Testis (tissue), 3 donors: ENCODE measurements around the gene CCDC74B. TPM values are rescaled to one million over a fixed set of nuclear protein-coding genes. Genes with fewer than 3 reads are reported as not detected.
"Not testable (repeated sequence)": the region's sequence is repeated elsewhere in the genome, so short reads cannot be mapped to it uniquely, and the experiment has no call there.

ENCODE experiments used
- DNase-seq: peaks from one replicate; pipeline ENCODE4 v3.0.0-alpha.2; 2019
- H3K27ac ChIP-seq, 2 donors: fragments of 200-600 bp; sonication (generic); one replicate each; pipeline ENCODE4 v1.5.1; 2019
- H3K27me3 ChIP-seq: fragments of 200-600 bp; sonication (generic); one replicate; pipeline ENCODE4 v1.5.1; 2019
- H3K36me3 ChIP-seq: fragments of 200-600 bp; sonication (generic); one replicate; pipeline ENCODE4 v1.5.1; 2017; ENCODE audit warnings: low read depth; ENCODE audit errors: missing control alignments
- H3K4me1 ChIP-seq: fragments of 200-600 bp; sonication (generic); one replicate; pipeline ENCODE4 v1.5.1; 2019
- H3K4me3 ChIP-seq, 2 donors: fragments of 200-600 bp; sonication (generic); one replicate each; pipeline ENCODE4 v1.5.1; 2017 to 2019
- H3K9me3 ChIP-seq: fragments of 200-600 bp; sonication (generic); one replicate; pipeline ENCODE4 v1.5.1; 2017
- POLR2A ChIP-seq: fragments of 450-650 bp; IDR thresholded peaks from one replicate; pipeline ENCODE4 v1.6.1; 2017; ENCODE audit warnings: antibody characterized with exemption, mild to moderate bottlenecking, moderate library complexity
- WGBS, 2 donors: methylation state at CpG; one replicate each; pipeline ENCODE4 v1.1.5; 2018; 5-methylcytosine and 5-hydroxymethylcytosine counted together
- intact Hi-C: fragments of 100-400 bp; cut with DNase I; formaldehyde crosslinking; loops from one replicate; pipeline ENCODE4 v1.15.1; 2023; ENCODE audit warnings: low total_unique reads
- polyA plus RNA-seq: library from polyadenylated mRNA; stranded (reverse); fragments of 350-450 nt; fragmentation: Illumina TruSeq; extraction: RNeasy Lipid Tissue Mini Kit (QIAGEN cat#74804); gene quantifications from one replicate; pipeline ENCODE4 v1.2.3, GENCODE V29; 2014; ENCODE audit warnings: low read depth, low replicate concordance; ENCODE audit not compliant: insufficient read depth
- total RNA-seq, 2 donors: library from RNA; depleted of rRNA; stranded (reverse); fragments of >200 nt; gene quantifications; one replicate each; pipeline ENCODE4 v1.2.3, GENCODE V29; 2016
- TF ChIP-seq, protein P1 (sequence below), 3 experiments: fragments of 450-650 bp in 2 of 3; fragments of 200-600 bp in 1 of 3; sonication (generic) in 1 of 3; IDR thresholded peaks; one replicate each; pipeline ENCODE4 v1.5.1; 2016 to 2019; ENCODE audit warnings: antibody characterized with exemption in 3 of 3, mild to moderate bottlenecking in 2 of 3, moderate library complexity in 1 of 3

CCDC74B gene
- total and polyA plus RNA-seq, 3 donors from 2014 or later: 72.6 to 140 (median 117) TPM

DNA sequence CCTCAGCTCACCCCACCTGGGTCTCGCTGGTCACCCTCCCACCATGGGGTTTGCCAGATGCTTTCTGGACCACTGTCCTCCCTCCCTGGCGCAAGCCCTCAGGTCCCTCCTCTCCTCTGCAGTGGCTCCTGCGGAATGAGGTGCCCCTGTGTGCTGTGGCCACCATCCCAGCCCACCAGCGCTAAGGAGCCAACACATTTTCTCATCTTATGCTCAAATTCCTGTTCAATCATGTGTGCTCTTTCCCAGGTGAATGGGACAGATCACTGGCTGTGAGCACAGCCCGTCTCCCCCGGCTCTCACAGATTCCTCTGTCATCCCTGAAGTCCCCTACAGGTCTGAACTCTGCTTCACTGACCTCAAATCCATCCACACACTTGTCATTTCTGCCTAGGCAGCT, 15.2 kb upstream of the CCDC74B start:
- DNase-seq: no peak
- H3K36me3 ChIP-seq: no peaks in the 10 kb centered on the region

DNA sequence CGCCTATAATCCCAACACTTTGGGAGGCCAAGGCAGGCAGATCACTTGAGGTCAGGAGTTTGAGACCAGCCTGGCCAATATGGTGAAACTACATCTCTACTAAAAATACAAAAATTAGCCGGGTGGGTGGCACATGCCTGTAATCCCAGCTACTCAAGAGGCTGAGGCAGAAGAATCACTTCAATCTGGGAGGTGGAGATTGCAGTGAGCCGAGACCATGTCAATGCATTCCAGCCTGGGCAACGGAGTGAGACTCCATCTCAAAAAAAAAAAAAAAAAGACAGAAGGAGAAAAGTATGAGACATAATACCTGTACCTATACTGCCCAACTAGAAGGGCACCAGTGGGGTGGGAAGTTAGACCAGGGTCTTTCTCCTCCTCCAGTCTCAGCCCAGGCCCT, 14.5 kb upstream of the CCDC74B start:
- DNase-seq, H3K4me1 ChIP-seq, H3K27me3 ChIP-seq, H3K9me3 ChIP-seq, H3K27ac ChIP-seq, H3K36me3 ChIP-seq, H3K4me3 ChIP-seq, intact Hi-C loops: not testable (repeated sequence)
- 91 to 92% methylated on average over 4 of the region's 4 CpGs for WGBS, 2 donors

More for the DNA sequence above, 15.2 kb upstream of the CCDC74B start:
- intact Hi-C loops: no loop called here
- Histone ChIP-seq H3K4me1 (peaks cover 3% of the 10 kb centered on the region), H3K9me3 (no peaks in the 10 kb centered on the region), H3K4me3 (no peak overlapping the region), H3K27ac (no peak overlapping the region), H3K27me3 (no peaks in the 10 kb centered on the region)
- TF ChIP-seq POLR2A: no peak
- TF ChIP-seq, protein P1, sequence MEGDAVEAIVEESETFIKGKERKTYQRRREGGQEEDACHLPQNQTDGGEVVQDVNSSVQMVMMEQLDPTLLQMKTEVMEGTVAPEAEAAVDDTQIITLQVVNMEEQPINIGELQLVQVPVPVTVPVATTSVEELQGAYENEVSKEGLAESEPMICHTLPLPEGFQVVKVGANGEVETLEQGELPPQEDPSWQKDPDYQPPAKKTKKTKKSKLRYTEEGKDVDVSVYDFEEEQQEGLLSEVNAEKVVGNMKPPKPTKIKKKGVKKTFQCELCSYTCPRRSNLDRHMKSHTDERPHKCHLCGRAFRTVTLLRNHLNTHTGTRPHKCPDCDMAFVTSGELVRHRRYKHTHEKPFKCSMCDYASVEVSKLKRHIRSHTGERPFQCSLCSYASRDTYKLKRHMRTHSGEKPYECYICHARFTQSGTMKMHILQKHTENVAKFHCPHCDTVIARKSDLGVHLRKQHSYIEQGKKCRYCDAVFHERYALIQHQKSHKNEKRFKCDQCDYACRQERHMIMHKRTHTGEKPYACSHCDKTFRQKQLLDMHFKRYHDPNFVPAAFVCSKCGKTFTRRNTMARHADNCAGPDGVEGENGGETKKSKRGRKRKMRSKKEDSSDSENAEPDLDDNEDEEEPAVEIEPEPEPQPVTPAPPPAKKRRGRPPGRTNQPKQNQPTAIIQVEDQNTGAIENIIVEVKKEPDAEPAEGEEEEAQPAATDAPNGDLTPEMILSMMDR (IDR thresholded peaks at IDR 0.05): no peak
- WGBS, 2 donors: 94 to 99% methylated on average over 3 to 6 of the region's 6 CpGs

DNA sequence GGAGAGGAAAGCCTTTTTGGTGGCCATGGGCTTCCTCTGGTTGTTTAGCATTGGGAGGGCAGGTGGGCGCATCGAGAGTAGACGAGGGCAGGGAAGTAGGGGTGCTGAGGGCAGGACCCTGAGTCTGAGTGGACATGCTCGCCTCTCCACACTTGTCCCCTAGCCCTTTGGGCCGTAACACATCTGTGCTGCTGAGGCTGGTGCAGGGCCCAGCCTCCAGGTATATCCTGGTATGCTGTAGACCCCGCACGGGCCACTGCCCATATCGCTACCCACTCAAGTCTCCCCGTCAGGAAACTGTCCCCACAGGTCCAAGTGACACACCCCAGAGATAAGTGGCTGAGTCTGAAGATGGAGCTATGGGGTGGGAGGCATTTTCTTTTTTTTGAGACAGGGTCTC, 13.7 kb upstream of the CCDC74B start:
- intact Hi-C loops: no loop called here
- no peak for DNase-seq
- Histone ChIP-seq H3K36me3 (no peaks in the 10 kb centered on the region), H3K27ac (no peak overlapping the region), H3K4me1 (peaks cover 3% of the 10 kb centered on the region), H3K27me3 (no peaks in the 10 kb centered on the region), H3K9me3 (no peaks in the 10 kb centered on the region), H3K4me3 (no peak overlapping the region)
- TF ChIP-seq POLR2A: no peak
- TF ChIP-seq, protein P1 (IDR thresholded peaks at IDR 0.05): no peak
- WGBS, 2 donors: 84 to 90% methylated on average over 6 to 9 of the region's 9 CpGs

DNA sequence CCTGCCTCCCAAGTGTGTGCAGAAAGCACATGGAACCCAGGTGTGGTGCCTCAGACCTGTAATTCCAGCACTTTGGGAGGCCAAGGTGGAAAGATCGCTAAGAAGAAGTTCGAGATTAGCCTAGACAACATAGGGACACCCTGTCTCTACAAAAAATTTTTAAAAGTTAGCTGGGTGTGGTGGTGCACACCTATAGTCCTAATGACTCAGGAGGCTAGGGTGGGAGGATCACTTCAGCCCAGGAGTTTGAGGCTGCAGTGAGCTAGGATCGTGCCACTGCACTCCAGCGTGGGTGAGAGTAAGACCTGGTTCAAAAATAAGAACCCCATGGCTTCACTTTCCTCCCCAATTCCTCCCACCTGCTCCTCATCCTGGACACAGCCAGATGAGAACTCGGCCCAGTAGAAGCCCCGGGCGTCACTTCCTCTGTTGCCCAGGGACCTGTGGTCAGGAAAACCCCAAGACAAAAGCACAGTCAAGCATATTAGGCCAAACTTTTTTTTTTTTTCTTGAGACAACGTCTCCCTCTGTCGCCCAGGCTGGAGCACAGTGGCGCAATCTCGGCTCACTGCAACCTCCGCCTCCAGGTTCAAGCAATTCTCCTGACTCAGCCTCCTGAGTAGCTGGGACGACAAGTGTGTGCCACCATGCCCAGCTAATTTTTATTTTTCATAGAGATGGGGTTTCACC, 13.1 kb upstream of the CCDC74B start:
- WGBS, 2 donors: 78 to 79% methylated on average over 13 of the region's 13 CpGs
- H3K4me1 ChIP-seq, intact Hi-C loops, H3K9me3 ChIP-seq, H3K36me3 ChIP-seq, H3K4me3 ChIP-seq, DNase-seq, H3K27ac ChIP-seq, H3K27me3 ChIP-seq: not testable (repeated sequence)

DNA sequence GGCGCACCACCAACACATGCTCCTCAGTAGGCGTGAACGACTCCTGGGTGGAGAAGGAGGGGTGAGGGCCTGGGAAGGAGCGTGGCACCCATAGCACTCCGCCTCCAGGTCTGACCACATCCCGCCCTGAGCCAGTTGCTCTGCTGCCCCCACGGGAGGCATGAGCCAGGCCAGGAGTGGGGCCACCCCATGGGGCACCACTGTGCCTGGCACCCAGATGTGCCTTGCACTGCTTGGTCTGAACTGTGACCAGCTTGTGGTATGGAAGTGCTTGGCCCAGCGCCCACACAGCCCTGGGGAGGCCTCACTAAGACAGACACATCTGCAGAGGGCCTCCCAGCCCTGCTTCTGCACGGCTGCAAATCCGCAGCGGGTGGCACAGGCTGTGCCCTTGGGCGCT, 12.4 kb upstream of the CCDC74B start:
- WGBS, 2 donors: 82% methylated on average over 4 of the region's 12 CpGs; no CpG with 5 or more reads in 1 of the 2 donors
- DNase-seq, H3K27ac ChIP-seq, H3K36me3 ChIP-seq, H3K27me3 ChIP-seq, H3K9me3 ChIP-seq, H3K4me3 ChIP-seq, H3K4me1 ChIP-seq, intact Hi-C loops: not testable (repeated sequence)

DNA sequence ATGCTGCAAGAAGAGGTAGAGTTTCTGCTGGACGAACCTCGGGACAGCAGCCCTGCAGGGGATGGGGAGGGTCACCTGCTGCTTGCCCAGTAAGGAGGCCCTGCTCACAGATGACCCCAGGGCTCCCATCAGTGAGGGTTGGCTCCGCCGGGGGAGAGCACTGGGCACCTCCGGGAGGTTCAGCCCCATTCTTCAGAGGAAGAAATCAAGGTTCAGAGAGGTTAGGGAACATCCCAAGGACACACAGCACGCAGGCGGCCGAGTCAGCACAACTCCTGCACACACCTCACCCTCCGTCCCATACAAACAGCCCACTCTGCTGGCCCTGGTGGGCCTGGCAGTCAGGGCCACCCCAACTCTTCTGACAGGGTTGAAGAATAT, 11.7 kb upstream of the CCDC74B start:
- 65 to 83% methylated on average over 5 to 9 of the region's 9 CpGs for WGBS, 2 donors
- Histone ChIP-seq H3K9me3 (no peaks in the 10 kb centered on the region), H3K4me3 (no peak overlapping the region), H3K27me3 (no peaks in the 10 kb centered on the region), H3K36me3 (no peaks in the 10 kb centered on the region), H3K4me1 (peaks cover 3% of the 10 kb centered on the region), H3K27ac (no peak overlapping the region)
- DNase-seq: no peak
- intact Hi-C loops: no loop called here
- TF ChIP-seq, protein P1 (IDR thresholded peaks at IDR 0.05): no peak
- TF ChIP-seq POLR2A: no peak
